ENCODE data around the gene DPF3.

The DPF3 gene

GRCh38 chr14:72576258-72576657 lies 317.6 kb downstream of the DPF3 start:
- H3K4me3 ChIP-seq (ENCODE audit: low read length): no peak overlapping the region
- DNase-seq (ENCODE audit: low read depth): no peak
- TF ChIP-seq CTCF (conservative IDR thresholded peaks at IDR 0.05; ENCODE audit: low read depth, low read length): no peak

GRCh38 chr14:72574715-72575114 lies 319.2 kb downstream of the DPF3 start:
- no peak overlapping the region for H3K4me3 ChIP-seq (ENCODE audit: low read length)
- no peak for TF ChIP-seq CTCF (conservative IDR thresholded peaks at IDR 0.05; ENCODE audit: low read depth, low read length)
- DNase-seq (ENCODE audit: low read depth): no peak

- no peak for DNase-seq (ENCODE audit: low read depth)
- no peak for TF ChIP-seq CTCF (conservative IDR thresholded peaks at IDR 0.05; ENCODE audit: low read depth, low read length)
- no peak overlapping the region for H3K4me3 ChIP-seq (ENCODE audit: low read length)
Observed at GRCh38 chr14:72573725-72574417, 320.0 kb downstream of the DPF3 start.
